HepG2 (cell line): Measurements from ENCODE around the gene IKZF2. TPM values are rescaled to one million over a fixed set of nuclear protein-coding genes. Genes with fewer than 3 reads are reported as not detected.

Experiments used
- ATAC-seq: fragments of 200-7000 bp; cut with Tn5 transposase; 3 replicates; pipeline ENCODE4 v1.9.1; 2020; ENCODE audit warnings: mild to moderate bottlenecking, moderate library complexity
- BruUV-seq: library from RNA; stranded (reverse); fragments of 400-500 nt; replicated peaks from 2 replicates; lab custom pipeline; 2021; lab: Mats Ljungman, UMichigan
- CTCF ChIA-PET: fragments of 300-600 bp; formaldehyde crosslinking; extraction: SDS; loops from one replicate; lab custom pipeline; 2021; ENCODE audit warnings: low total read pairs, inconsistent platforms, low intra/inter-chr PET ratio; lab: Yijun Ruan, JAX
- POLR2A ChIA-PET: fragments of 350-600 bp; sonication (Branson Sonifier 250); formaldehyde crosslinking; loops from one replicate; lab custom pipeline; 2020; ENCODE audit warnings: antibody characterized with exemption, inconsistent platforms; lab: Yijun Ruan, JAX
- DNase-seq: peaks from one replicate; pipeline ENCODE4 v3.0.0-alpha.2; 2015; ENCODE audit warnings: low spot score
- FAIRE-seq: peaks from 3 replicates; lab custom pipeline; 2011; peaks lifted over from hg19 to GRCh38; lab: Jason Lieb, UNC
- H2AFZ ChIP-seq: one replicate; pipeline ENCODE4 v1.6.1; 2011; ENCODE audit warnings: low read length, inconsistent platforms
- H3K27ac ChIP-seq: fragments of 300-600 bp; 3 replicates; pipeline ENCODE4 v1.8.0; 2011; ENCODE audit warnings: mixed run types, mild to moderate bottlenecking, mixed read lengths, low read length, inconsistent platforms; ENCODE audit not compliant: insufficient read depth; ENCODE audit errors: extremely low read length
- H3K27me3 ChIP-seq, 2 experiments: fragments of 200-600 bp in 1 of 2; 2 replicates in 1 of 2; 3 replicates in 1 of 2; pipeline versions ENCODE4 v1.6.0 to v1.8.0; 2011; ENCODE audit warnings: low read length in 2 of 2, mild to moderate bottlenecking in 2 of 2, moderate library complexity in 2 of 2, inconsistent platforms in 1 of 2; ENCODE audit not compliant: insufficient read depth in 2 of 2, control insufficient read depth in 1 of 2
- H3K36me3 ChIP-seq, 2 experiments: fragments of 200-600 bp in 1 of 2; replicated peaks in 1 of 2; 2 replicates in 1 of 2; 3 replicates in 1 of 2; pipeline versions ENCODE4 v1.5.1 to v1.8.0; 2011; ENCODE audit warnings: low read length in 2 of 2, inconsistent platforms in 1 of 2; ENCODE audit not compliant: insufficient read depth in 2 of 2, control insufficient read depth in 1 of 2
- H3K4me1 ChIP-seq: 2 replicates; pipeline ENCODE4 v1.5.1; 2012; ENCODE audit warnings: low read length, inconsistent platforms; ENCODE audit not compliant: insufficient read depth
- H3K4me2 ChIP-seq: 2 replicates; pipeline ENCODE4 v1.6.0; 2011; ENCODE audit warnings: low read depth, low read length, inconsistent platforms
- H3K4me3 ChIP-seq, 3 experiments: fragments of 200-600 bp in 1 of 3; sonication (generic), shearing (Covaris generic) in 1 of 3; replicated peaks in 1 of 3; 2 replicates each; pipeline ENCODE4 v1.5.1; 2011 to 2016; ENCODE audit warnings: low read length in 3 of 3, inconsistent platforms in 2 of 3, low read depth in 2 of 3, mild to moderate bottlenecking in 2 of 3, control low read depth in 1 of 3, mixed read lengths in 1 of 3; ENCODE audit not compliant: insufficient read depth in 1 of 3
- H3K79me2 ChIP-seq: one replicate; pipeline ENCODE4 v1.6.1; 2011; ENCODE audit warnings: low read length, inconsistent platforms; ENCODE audit not compliant: insufficient read depth
- H3K9ac ChIP-seq: 2 replicates; pipeline ENCODE4 v1.6.0; 2011; ENCODE audit warnings: mild to moderate bottlenecking, low read depth, low read length, inconsistent platforms; ENCODE audit not compliant: insufficient read depth
- H3K9me3 ChIP-seq: 2 replicates; pipeline ENCODE4 v1.5.1; 2012; ENCODE audit warnings: mild to moderate bottlenecking, low read length
- H4K20me1 ChIP-seq: 2 replicates; pipeline ENCODE4 v1.6.0; 2011; ENCODE audit warnings: inconsistent platforms, mild to moderate bottlenecking, low read length, moderate library complexity; ENCODE audit not compliant: insufficient read depth
- CBFB ChIP-seq: sonication (generic); formaldehyde crosslinking; IDR thresholded peaks from 2 replicates; pipeline ENCODE4 v1.4.0; 2020; ENCODE audit warnings: missing genetic modification reagents
- KLF13 ChIP-seq: sonication (generic); formaldehyde crosslinking; IDR thresholded peaks from 2 replicates; pipeline ENCODE4 v1.4.0; 2020; ENCODE audit warnings: mild to moderate bottlenecking, missing genetic modification reagents
- SAP130 ChIP-seq: IDR thresholded peaks from 2 replicates; pipeline ENCODE4 v1.6.1; 2016; ENCODE audit warnings: low read depth
- SNAI1 ChIP-seq: sonication (generic); formaldehyde crosslinking; IDR thresholded peaks from 2 replicates; pipeline ENCODE4 v1.5.0; 2020; ENCODE audit warnings: mild to moderate bottlenecking, missing genetic modification reagents, borderline replicate concordance
- THAP11 ChIP-seq: IDR thresholded peaks from 2 replicates; pipeline ENCODE4 v1.6.1; 2016; ENCODE audit warnings: missing biosample characterization, missing genetic modification reagents
- ZFP62 ChIP-seq: sonication (generic); formaldehyde crosslinking; IDR thresholded peaks from 2 replicates; pipeline ENCODE4 v1.4.0; 2020; ENCODE audit warnings: missing genetic modification reagents
- ZNF224 ChIP-seq: sonication (generic); formaldehyde crosslinking; IDR thresholded peaks from 2 replicates; pipeline ENCODE4 v1.5.0; 2020; ENCODE audit warnings: mild to moderate bottlenecking, missing genetic modification reagents
- ZNF564 ChIP-seq: sonication (generic); formaldehyde crosslinking; IDR thresholded peaks from 2 replicates; pipeline ENCODE4 v1.8.1; 2023; ENCODE audit warnings: mild to moderate bottlenecking, missing genetic modification reagents
- ZSCAN21 ChIP-seq: sonication (generic); formaldehyde crosslinking; IDR thresholded peaks from 2 replicates; pipeline ENCODE4 v1.8.0; 2022; ENCODE audit warnings: mild to moderate bottlenecking, missing genetic modification reagents, moderate library complexity, borderline replicate concordance
- ZSCAN29 ChIP-seq: sonication (generic); formaldehyde crosslinking; conservative IDR thresholded peaks from 2 replicates; pipeline ENCODE4 v1.4.0; 2020; ENCODE audit warnings: mild to moderate bottlenecking, missing genetic modification reagents
- WGBS: methylation state at CpG from one replicate; pipeline ENCODE4 v1.1.6; 2017; ENCODE audit warnings: low lambda C conversion rate; 5-methylcytosine and 5-hydroxymethylcytosine counted together
- in situ Hi-C: cut with HindIII; loops from 2 replicates; pipeline ENCODE4 v1.10.0; 2017; ENCODE audit warnings: low pct_unique_long_range_greater_than_20kb; ENCODE audit not compliant: extremely low pct_ligation_motif_present
- intact Hi-C: fragments of 100-400 bp; cut with micrococcal nuclease; formaldehyde crosslinking; loops from one replicate; pipeline ENCODE4 v1.10.0; 2022; ENCODE audit not compliant: unreplicated experiment
- polyA plus RNA-seq, 8 experiments: library from polyadenylated mRNA; depleted of rRNA in 3 of 8; stranded (reverse) in 7 of 8; unstranded in 1 of 8; fragments of >200 nt; fragmentation: Illumina TruSeq in 4 of 8; extraction: Trizol in 4 of 8; gene quantifications; 2 replicates each; pipeline versions ENCODE4 v1.2.1 to v1.2.3, GENCODE V29; 2011 to 2016; ENCODE audit warnings: low read depth in 4 of 8, missing spikeins in 1 of 8, mixed read lengths in 1 of 8; ENCODE audit not compliant: insufficient read depth in 1 of 8
- total RNA-seq, 5 experiments: library from RNA; depleted of rRNA; stranded (reverse); fragments of >200 nt; fragmentation: Illumina TruSeq; extraction: Trizol; gene quantifications; 2 replicates each; pipeline ENCODE4 v1.2.3, GENCODE V29; 2016; ENCODE audit warnings: low read depth in 1 of 5
- TF ChIP-seq, protein P1 (sequence below): sonication (generic); formaldehyde crosslinking; IDR thresholded peaks from 2 replicates; pipeline ENCODE4 v1.5.1; 2020; ENCODE audit warnings: missing genetic modification reagents, mild to moderate bottlenecking, borderline replicate concordance

IKZF2 gene
- total and polyA plus RNA-seq, 2 of the 13 experiments (the other 11 are each of a cell fraction or from before 2014, with no cell fraction given) = 0.18 to 0.86 TPM

DNA sequence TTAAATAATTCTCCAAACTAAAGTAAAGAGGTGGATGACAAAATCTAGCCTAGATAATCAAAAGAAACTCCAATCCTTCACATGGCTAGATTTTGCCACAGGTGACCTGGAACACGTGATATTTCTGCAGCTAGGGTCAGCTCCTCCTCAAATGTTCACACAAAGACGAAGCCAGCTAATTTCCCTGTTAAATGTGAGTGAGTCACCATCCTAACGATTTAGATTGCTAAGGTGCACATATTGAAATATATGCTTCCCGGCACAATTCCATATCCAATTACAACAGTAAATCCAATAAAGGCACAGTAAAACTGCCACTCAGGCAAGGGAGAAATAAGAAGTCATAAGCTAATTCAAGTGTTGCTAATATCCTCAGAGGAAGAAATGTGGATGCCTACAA lies 28.7 kb downstream of the IKZF2 start:
- Histone ChIP-seq H3K27me3 (no peaks in the 10 kb centered on the region), H3K27ac (no peak overlapping the region), H3K4me1 (no peaks in the 10 kb centered on the region), H3K9ac (no peak overlapping the region), H4K20me1 (no peaks in the 10 kb centered on the region), H3K4me2 (no peak overlapping the region), H3K79me2 (no peaks in the 10 kb centered on the region), H3K9me3 (no peaks in the 10 kb centered on the region), H3K4me3 (no peak overlapping the region), H3K36me3 (no peaks in the 10 kb centered on the region), H2AFZ (no peak overlapping the region)
- no TSS peak for BruUV-seq
- in situ Hi-C loops = no loop called here
- CTCF ChIA-PET = no interaction called here
- TF ChIP-seq ZSCAN21 (CRISPR knock-in tag) (no peak), ZNF224 (CRISPR knock-in tag) (no peak), SAP130 (CRISPR knock-in tag) (no peak), ZSCAN29 (CRISPR knock-in tag) (no peak), KLF13 (no peak), SNAI1 (CRISPR knock-in tag) (no peak), ZNF564 (CRISPR knock-in tag) (no peak), ZFP62 (CRISPR knock-in tag) (no peak), CBFB (CRISPR knock-in tag) (no peak), THAP11 (CRISPR knock-in tag) (no peak)
- TF ChIP-seq, protein P1, sequence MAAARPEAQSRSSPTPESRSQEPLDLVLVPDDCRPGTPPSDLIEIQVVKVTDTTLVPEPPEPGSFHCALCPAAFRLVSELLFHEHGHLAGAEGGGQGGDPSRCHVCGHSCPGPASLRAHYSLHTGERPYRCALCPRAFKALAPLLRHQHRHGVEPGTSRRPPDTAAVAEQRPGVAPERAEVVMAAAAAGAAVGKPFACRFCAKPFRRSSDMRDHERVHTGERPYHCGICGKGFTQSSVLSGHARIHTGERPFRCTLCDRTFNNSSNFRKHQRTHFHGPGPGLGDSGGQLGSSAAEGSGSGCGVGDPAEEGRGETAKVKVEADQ (CRISPR knock-in tag) = no peak
- POLR2A ChIA-PET = no interaction called here
- ATAC-seq = no peak
- DNase-seq = no peak
- no peak for FAIRE-seq
- intact Hi-C loops = no loop called here
- 11% methylated on average over 4 of the region's 4 CpGs for WGBS
